Bronchial epithelial cell (primary cell): ENCODE measurements around the gene KIF4A. TPM values are rescaled to one million over a fixed set of nuclear protein-coding genes. Genes with fewer than 3 reads are reported as not detected.

ENCODE experiments used
- DNase-seq: peaks from one replicate; pipeline ENCODE4 v3.0.0-alpha.2; 2010; ENCODE audit warnings: low read depth
- FAIRE-seq: peaks from 2 replicates; lab custom pipeline; 2011; peaks lifted over from hg19 to GRCh38; lab: Jason Lieb, UNC
- H3K27me3 ChIP-seq: 2 replicates; pipeline ENCODE4 v1.5.1; 2011; ENCODE audit warnings: low read length; ENCODE audit not compliant: control insufficient read depth, insufficient read depth
- H3K36me3 ChIP-seq: 2 replicates; pipeline ENCODE4 v1.5.1; 2011; ENCODE audit warnings: low read length; ENCODE audit not compliant: control insufficient read depth, insufficient read depth
- H3K4me3 ChIP-seq: 2 replicates; pipeline ENCODE4 v1.5.1; 2011; ENCODE audit warnings: mild to moderate bottlenecking, low read depth, low read length, control low read depth
- total RNA-seq: library from RNA; depleted of rRNA; stranded (reverse); fragments of >200 nt; gene quantifications from 2 replicates; pipeline ENCODE4 v1.2.1, GENCODE V29; 2014
- TF ChIP-seq, protein P1 (sequence below): IDR thresholded peaks from 2 replicates; pipeline ENCODE4 v1.5.1; 2011; ENCODE audit warnings: mild to moderate bottlenecking, moderate library complexity, low read length, control low read depth, inconsistent platforms; ENCODE audit not compliant: insufficient read depth, severe bottlenecking

Gene KIF4A
- total RNA-seq, 1 donor from 2014 or later, result 0.26 TPM

DNA sequence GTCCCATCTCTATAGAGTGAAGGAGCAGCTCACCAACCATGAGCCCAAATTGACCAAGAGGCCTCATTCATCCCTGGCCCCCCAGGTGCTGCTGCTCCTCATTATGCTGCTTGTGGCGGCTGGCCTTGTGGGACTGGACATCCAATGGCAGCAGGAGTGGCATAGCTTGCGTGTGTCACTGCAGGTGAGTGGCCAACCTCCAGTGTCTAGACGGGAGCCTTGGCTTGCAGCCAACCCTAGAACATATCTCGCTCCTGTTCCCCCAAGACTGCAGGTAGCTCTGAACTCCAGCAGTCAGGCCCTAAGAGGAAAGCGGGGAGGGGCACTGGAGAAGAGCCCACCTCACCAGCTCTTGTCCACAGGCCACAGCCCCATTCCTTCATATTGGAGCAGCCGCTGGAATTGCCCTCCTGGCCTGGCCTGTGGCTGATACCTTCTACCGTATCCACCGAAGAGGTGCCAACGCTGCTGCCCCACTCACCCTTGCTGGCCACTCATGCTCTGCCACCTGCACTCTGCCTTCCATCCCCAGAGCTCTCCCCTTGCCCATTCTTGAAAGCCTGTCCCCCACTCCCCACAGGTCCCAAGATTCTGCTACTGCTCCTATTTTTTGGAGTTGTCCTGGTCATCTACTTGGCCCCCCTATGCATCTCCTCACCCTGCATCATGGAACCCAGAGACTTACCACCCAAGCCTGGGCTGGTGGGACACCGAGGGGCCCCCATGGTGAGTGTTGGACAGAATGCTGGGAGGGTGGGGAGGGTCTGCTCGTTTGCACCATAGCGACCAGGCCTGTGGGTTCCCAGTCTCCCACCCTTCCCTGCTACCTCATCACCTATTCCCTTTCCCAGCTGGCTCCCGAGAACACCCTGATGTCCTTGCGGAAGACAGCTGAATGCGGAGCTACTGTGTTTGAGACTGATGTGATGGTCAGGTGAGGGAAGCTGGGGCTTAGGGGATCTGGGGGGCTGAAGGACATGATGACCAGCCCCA, 136.7 kb downstream of the KIF4A start:
- no peaks in the 10 kb centered on the region for H3K36me3 ChIP-seq

DNA sequence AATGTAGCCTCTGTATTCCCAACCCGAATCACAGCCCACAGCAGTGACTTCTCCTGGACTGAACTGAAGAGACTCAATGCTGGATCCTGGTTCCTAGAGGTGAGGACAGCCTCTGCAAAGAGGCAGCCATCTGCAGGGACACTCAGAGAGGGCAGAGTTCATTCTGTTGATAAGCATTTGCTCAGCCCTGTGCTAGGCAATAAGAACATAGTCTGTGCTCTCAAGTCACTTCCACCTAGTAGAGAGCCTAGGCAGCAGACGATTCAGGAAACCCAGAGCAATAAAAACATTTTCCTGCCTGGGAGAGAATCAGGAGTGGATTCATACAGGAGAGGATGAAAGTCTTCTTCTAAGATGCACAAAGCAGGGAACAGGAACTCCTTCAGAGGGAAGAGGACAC, 137.5 kb downstream of the KIF4A start:
- H3K27me3 ChIP-seq, result no peaks in the 10 kb centered on the region
- no peak for DNase-seq
- no peaks in the 10 kb centered on the region for H3K36me3 ChIP-seq
- no peak overlapping the region for H3K4me3 ChIP-seq
- TF ChIP-seq, protein P1, sequence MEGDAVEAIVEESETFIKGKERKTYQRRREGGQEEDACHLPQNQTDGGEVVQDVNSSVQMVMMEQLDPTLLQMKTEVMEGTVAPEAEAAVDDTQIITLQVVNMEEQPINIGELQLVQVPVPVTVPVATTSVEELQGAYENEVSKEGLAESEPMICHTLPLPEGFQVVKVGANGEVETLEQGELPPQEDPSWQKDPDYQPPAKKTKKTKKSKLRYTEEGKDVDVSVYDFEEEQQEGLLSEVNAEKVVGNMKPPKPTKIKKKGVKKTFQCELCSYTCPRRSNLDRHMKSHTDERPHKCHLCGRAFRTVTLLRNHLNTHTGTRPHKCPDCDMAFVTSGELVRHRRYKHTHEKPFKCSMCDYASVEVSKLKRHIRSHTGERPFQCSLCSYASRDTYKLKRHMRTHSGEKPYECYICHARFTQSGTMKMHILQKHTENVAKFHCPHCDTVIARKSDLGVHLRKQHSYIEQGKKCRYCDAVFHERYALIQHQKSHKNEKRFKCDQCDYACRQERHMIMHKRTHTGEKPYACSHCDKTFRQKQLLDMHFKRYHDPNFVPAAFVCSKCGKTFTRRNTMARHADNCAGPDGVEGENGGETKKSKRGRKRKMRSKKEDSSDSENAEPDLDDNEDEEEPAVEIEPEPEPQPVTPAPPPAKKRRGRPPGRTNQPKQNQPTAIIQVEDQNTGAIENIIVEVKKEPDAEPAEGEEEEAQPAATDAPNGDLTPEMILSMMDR, result no peak
- no peak for FAIRE-seq

More for the DNA sequence above, 136.7 kb downstream of the KIF4A start:
- TF ChIP-seq, protein P1, result no peak
- H3K4me3 ChIP-seq, result no peak overlapping the region
- no peaks in the 10 kb centered on the region for H3K27me3 ChIP-seq
- FAIRE-seq (no peak), DNase-seq (no peak)

DNA sequence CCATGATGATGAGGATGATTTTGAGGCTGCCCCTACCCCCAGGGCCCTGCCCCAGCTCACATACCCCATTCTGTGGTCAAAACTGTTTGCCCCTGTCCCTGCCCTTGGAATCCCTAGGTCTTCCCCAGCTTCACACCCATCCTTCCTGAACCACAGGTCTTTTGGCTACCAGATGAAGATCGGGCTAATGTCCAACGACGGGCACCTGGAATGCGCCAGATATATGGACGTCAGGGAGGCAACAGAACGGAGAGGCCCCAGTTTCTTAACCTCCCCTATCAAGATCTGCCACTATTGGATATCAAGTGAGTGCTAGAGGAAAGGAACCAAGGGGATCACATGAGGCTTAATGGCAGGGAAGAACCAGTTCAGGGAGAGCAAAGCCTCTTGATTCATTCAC, 139.9 kb downstream of the KIF4A start:
- DNase-seq (no peak), FAIRE-seq (no peak)
- TF ChIP-seq, protein P1, result no peak
- Histone ChIP-seq H3K4me3 (no peak overlapping the region), H3K27me3 (no peaks in the 10 kb centered on the region), H3K36me3 (no peaks in the 10 kb centered on the region)

DNA sequence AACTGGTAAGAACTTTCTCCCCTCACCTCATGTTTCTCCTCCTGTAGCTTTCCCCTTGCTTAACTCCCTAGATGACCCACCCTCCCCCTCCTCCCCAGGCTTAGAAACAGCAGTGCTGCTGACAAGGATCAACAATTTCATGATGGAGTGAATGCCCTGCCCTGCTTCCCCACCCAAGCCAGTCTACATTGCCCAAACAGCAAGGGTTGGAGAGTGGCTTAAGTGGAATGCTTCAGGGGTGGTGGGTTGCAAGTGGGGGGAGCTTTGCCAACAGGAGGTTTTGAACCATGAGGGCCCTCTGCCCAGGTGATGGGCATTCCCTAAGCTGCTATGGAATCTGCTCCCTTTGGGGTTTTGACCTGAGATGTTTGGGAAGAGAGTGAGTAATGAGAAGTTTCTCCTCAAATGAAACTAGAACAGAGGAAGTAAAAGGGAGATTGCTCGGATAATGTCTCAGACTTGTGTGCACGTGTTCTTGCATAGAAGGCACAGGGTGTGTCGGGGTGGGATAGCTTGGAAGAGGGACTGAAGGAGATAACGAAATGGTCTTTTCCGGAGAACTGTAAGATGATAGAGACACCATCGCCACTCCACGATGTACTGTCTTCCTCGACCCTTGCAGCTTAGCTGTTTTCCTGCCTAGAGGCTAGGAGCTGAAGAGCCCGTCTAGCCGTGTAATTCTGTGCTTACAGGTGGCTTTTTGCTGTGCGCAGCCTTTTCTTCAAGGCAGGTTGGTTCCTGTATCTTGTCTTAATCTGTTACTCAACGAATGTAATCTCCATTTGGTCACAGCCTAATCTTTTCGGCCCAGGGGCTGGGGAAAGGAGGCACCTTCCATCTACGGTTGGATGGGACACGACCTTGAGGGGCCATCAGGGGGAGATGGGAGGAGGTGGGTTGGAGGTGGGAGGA, 143.3 kb downstream of the KIF4A start:
- peak overlapping the region; percentile 65 for H3K4me3 ChIP-seq
- FAIRE-seq (no peak), DNase-seq (no peak)
- H3K27me3 ChIP-seq, result no peaks in the 10 kb centered on the region
- TF ChIP-seq, protein P1, result no peak
- H3K36me3 ChIP-seq, result no peaks in the 10 kb centered on the region

DNA sequence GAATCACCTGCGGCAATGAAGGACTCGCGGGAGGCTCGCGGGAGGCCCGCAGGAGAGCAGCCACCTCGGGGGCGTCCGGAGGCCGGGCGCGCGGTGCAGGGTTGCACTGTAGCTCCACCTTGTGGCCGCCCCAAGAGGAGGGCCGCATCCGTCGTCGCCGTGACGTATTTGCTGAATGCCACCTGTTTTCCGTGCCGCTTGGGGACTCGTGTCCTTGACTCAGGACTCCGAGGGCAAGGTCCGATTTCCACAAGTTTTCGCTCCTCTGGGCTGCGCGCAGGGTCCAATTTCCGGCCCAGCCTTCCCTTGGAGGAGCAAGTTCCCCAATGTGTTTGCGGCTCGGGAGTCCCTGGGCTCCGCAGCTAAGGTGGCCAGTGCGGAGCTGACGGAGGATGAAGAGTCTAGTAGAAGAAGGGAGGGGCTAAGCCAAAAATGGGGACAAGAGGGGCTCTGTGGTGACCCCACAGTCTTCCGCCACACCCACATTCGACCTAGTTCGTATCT, 144.0 kb downstream of the KIF4A start:
- peak overlapping the region; percentile 65 for H3K4me3 ChIP-seq
- FAIRE-seq (no peak), DNase-seq (peak; percentile 28)
- no peaks in the 10 kb centered on the region for H3K27me3 ChIP-seq
- no peaks in the 10 kb centered on the region for H3K36me3 ChIP-seq
- TF ChIP-seq, protein P1, result peak; percentile 84
